Frontal cortex (tissue), 4 donors: ENCODE data around the gene ASCC3. TPM values are rescaled to one million over a fixed set of nuclear protein-coding genes. Genes with fewer than 3 reads are reported as not detected.
"Not testable (repeated sequence)": the region's sequence is repeated elsewhere in the genome, so short reads cannot be mapped to it uniquely, and the experiment has no call there.

Experiments used
- DNase-seq, 2 donors: peaks; one replicate each; pipeline ENCODE4 v3.0.0; 2012; ENCODE audit warnings: low spot score in 2 of 2
- FAIRE-seq: peaks from 2 replicates; lab custom pipeline; 2012; peaks lifted over from hg19 to GRCh38; lab: Jason Lieb, UNC
- total RNA-seq: library from RNA; depleted of rRNA; stranded (reverse); fragments of >200 nt; gene quantifications from one replicate; pipeline ENCODE4 v1.2.3, GENCODE V29; 2014
- donor health status: control.
- donor health status: control.
- donor health status: control.

Gene ASCC3
- total RNA-seq, 1 donor from 2014 or later, result 33.0 TPM

GRCh38 chr6:100889351-100889750, 8.2 kb upstream of the ASCC3 start:
- no peak for FAIRE-seq

GRCh38 chr6:100886076-100886475, 4.9 kb upstream of the ASCC3 start:
- FAIRE-seq (no peak), DNase-seq (no peak)

More at GRCh38 chr6:100889351-100889750, 8.2 kb upstream of the ASCC3 start:
- DNase-seq, result no peak

DNA sequence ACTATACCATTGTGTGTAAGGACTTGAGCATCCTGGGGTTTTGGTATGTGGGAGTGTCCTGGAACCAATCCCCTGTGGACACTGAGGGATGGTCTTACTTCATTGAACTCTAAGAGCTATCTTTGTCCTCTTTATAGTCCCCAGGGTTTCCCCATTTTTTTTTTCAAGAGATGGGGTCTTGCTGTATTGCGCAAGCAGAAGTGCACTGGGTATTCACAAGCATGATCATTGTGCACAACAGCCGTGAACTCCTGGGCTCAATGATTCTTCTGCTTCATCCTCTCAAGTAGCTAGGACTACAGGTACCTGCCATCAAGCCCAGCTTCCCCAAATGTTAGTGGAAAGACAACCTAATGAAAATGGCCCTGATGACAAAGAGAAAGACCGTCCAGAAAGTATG, 2.2 kb upstream of the ASCC3 start:
- DNase-seq (no peak), FAIRE-seq (no peak)

DNA sequence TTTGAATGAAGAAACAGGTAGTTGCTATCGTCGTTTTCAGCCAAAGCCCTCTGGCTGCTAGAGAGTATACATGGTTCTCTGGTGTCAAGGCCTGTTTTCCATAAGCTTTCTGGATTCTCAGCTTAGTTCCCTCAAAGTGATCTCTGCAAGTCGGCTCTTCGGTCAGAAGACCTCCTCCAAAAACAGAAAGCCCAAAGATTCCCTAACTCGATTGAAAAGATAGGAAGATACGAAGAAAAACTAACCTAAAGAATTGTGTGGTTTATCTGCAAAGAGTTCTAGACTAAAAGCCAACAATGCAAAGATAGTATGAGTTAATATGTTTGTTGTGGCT, 545 bp upstream of the ASCC3 start:
- DNase-seq, result no peak
- FAIRE-seq, result no peak

DNA sequence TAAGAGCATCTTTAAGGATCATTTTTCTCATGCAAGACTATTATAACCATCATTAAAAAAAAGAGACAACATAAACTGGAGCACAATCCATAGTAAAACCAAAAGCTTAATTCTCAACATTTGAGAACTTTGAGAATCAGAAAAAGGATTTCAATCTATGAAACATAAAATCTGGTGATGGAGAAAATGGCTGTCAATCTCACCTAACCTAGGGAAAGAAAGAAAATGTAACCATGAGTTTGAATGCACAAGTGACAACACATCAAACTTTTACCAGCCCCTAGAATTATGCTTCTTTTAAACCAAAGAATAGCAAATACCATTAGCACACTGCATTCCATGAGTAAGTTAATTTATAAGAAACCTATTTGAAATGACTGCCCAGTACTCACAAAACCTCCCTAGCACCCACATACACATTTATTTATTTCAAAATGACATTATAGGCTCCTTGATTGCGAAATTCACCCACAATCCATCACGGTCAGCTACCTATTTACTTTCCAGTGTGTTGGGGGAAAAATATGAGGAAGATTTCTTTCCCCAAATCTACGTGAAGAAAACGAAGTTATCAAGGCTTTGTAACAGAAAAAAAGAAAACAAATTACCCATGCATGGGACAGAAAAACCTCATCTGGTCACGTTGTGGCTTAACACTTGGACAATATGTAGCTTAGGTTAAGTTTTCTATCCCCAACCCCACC, 828 bp downstream of the ASCC3 start:
- no peak for DNase-seq
- FAIRE-seq, result no peak

DNA sequence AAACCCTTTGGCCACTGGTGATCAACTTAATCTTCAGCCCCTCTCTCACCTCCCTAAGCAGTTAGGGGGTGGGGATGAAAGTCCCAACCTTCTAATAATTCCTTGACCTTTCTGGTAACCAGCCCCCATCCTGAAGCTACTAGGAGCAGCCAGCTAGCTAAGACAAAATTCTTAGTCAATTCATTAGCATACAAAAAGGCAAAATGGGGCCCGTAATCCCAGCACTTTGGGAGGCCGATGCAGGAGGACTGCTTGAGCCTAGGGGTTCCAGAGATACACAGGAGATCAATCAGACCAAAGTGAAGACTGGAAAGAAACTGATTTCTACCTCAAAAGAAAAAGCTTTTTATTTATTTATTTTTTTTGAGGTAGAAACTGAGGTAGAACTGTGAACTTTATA, 1.8 kb downstream of the ASCC3 start:
- FAIRE-seq (no peak), DNase-seq (no peak)

GRCh38 chr6:100877851-100878250, 3.3 kb downstream of the ASCC3 start:
- no peak for FAIRE-seq
- DNase-seq, result no peak

DNA sequence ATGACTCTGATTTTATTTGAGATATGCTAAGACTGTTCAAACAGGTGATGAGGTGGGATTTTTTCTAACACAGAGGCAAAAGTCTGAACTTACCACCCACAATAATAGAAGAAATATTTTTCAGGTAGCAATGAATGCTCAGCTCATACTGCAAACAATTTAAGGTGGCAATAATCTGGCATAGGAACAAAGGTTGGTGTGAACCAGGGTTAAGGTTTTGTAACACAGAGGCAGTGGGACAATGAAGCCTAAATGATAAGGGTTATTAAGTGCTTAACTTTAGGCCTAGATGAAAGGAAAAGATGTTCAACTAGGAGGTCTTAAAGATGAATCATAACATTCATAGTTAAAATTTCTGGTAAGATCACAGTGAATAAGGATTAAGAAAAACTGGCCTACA, 4.9 kb downstream of the ASCC3 start:
- DNase-seq (no peak), FAIRE-seq (no peak)

- FAIRE-seq, result no peak
- DNase-seq, result no peak
Observed at GRCh38 chr6:100865525-100865924, 15.6 kb downstream of the ASCC3 start.

- no peak for FAIRE-seq
- no peak for DNase-seq
Observed at GRCh38 chr6:100862063-100862462, 19.1 kb downstream of the ASCC3 start.

GRCh38 chr6:100856146-100856545, 25.0 kb downstream of the ASCC3 start:
- DNase-seq (no peak), FAIRE-seq (no peak)

- FAIRE-seq, result no peak
- DNase-seq, result no peak
Observed at GRCh38 chr6:100851819-100852218, 29.3 kb downstream of the ASCC3 start.

DNA sequence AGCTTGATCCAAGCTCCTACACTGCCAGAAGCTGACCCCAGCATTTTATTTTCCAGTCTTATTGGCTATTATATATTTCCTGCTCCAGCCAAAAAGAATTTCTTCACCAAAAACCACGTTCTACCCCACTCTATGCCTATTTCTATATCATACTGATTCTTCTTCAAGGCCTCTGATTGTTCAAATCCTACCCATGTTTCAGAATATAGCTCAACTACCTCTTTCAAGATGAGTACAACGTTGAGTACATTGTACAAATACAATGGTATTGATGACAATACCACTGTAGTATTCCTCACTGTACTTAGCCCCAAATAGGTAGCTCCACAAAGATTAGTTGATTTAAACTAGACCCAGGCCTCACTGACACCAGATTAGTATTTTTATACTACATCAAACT, 31.0 kb downstream of the ASCC3 start:
- no peak for FAIRE-seq
- DNase-seq, result no peak

DNA sequence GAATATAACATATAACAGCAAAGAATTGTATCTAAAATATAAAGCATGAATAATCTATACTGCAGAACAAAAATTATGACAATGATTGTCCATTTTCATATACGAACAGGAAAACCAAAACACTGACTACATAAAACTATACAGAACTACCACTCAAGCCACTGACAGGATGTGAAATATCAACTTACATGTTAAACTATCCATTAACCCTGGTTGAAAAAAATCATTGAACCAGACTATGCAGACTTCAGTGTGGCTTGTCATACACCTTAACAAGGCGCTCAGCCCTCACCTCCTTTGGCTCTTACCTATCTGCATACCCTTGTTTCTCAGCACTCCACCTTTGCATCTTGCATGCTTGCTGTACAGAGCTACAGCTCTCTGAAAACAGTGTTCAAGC, 34.9 kb downstream of the ASCC3 start:
- no peak for FAIRE-seq
- no peak for DNase-seq

DNA sequence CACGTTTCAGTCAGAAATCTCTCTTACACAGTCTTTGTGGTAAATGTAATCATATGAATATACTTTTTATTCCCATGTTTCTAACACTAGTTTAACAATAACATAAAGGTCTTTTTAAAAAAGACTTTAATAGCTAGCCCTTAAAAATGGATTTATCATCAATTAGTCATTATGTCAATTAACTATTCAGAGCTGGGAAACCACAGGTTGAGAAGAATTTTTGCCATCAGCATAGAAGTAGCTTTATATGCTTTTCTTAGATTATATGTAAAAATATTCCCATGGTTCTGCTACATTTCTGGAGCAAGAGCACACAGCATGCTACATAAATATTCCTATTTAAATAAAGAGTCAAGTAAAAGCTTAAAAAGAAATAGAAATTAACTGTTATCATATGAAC, 35.5 kb downstream of the ASCC3 start:
- DNase-seq (no peak), FAIRE-seq (no peak)

DNA sequence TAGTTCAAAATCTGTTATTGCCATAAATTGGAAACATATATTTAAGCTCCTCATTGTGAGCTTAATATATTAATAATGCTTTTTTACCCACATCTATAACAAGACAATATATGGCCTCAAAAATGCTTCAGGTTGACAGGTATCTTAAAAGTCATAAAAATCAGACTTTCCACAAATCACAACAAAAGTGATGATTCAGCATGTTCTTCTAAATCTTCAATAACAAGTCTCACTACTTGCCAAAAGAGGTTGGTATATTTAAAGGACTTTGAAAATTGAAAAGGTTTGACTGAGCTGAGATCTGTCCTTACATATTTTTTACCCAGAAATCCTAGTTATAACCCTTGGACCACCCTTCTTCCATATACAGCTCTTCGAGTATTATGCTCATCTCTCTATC, 41.7 kb downstream of the ASCC3 start:
- FAIRE-seq (no peak), DNase-seq (no peak)

GRCh38 chr6:100838011-100838410, 43.1 kb downstream of the ASCC3 start:
- peak; percentile 40 for FAIRE-seq
- DNase-seq, result no peak

- DNase-seq (no peak), FAIRE-seq (no peak)
Observed at GRCh38 chr6:100833972-100834574, 47.1 kb downstream of the ASCC3 start.

DNA sequence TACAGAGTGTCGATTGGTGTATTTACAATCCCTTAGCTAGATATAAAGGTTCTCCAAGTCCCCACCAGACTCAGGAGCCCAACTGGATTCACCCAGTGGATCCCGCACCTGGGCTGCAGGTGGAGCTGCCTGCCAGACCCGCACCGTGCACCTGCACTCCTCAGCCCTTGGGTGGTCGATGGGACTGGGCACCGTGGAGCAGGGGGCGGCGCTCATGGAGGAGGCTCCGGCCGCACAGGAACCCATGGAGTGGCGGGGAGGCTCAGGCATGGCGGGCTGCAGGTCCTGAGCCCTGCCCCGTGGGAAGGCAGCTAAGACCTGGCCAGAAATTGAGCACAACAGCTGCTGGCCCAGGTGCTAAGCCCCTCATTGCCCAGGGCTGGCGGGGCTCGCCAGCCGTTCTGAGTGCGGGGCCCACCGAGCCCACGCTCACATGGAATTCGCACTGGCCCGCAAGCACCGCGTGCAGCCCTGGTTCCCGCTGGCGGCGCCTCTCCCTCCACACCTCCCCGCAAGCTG, 52.0 kb downstream of the ASCC3 start:
- not testable (repeated sequence) for FAIRE-seq, DNase-seq

GRCh38 chr6:100823041-100823440, 58.1 kb downstream of the ASCC3 start:
- DNase-seq (no peak), FAIRE-seq (no peak)

GRCh38 chr6:100818066-100818465, 63.1 kb downstream of the ASCC3 start:
- DNase-seq, result no peak
- no peak for FAIRE-seq

- FAIRE-seq, result no peak
Observed at GRCh38 chr6:100810015-100810414, 71.1 kb downstream of the ASCC3 start.

More at GRCh38 chr6:100810015-100810414, 71.1 kb downstream of the ASCC3 start:
- DNase-seq, result no peak
